GM18873 (cell line): ENCODE data around the gene KLK12.

ENCODE experiments used
- ATAC-seq: cut with Tn5 transposase; IDR thresholded peaks from one replicate; pipeline ENCODE4 v1.9.1; 2021; ENCODE audit warnings: mild to moderate bottlenecking, moderate library complexity, moderate number of reproducible peaks; ENCODE audit not compliant: unreplicated experiment, low FRiP score

The KLK12 gene, protein sequence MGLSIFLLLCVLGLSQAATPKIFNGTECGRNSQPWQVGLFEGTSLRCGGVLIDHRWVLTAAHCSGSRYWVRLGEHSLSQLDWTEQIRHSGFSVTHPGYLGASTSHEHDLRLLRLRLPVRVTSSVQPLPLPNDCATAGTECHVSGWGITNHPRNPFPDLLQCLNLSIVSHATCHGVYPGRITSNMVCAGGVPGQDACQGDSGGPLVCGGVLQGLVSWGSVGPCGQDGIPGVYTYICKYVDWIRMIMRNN

DNA sequence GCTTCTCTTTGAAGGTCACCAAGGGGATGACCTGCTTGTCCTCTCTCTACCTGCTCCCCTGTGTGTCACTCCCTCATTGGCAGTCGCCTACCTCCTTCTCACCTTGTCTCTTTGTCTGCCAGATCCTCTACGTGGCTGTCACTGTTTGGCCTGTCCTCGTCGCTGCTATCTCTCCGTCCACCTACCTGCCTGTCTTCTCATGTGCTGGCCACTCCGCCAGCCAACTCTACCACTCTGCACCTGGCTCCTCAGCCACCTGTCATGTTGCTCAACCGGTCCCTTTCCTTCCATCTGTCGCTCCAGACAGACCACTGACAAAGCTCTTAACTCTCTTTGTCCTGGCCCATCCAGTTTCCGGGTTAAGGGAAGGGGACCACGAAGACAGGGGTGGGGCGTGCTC is at the start of gene KLK12:
Gene KLK12 (minus strand): TSS at position 299 of the 400 bp plus-strand sequence. CDS start 381 bp downstream, outside the sequence.
- no peak for ATAC-seq

DNA sequence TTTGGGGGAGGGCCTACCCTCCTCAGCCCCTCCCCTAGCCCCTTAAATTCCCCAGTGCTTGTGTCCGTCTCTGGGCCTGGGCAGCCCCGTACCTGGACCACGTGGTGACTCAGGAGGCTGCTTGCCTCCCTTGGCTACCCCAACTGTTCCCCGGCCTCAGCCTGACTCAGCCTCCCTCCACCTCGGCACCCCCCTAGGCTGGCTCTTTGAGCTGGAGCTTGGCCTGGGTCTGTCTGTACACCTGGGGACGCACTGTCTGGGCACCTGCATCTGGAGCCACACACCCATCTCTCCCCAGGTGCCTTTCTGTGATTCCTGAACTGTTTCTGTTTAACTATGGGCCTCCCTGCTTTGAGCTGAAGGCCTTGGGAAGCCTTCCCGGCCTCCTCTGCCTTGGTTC is 49.7 kb upstream of the KLK12 start:
- no peak for ATAC-seq

DNA sequence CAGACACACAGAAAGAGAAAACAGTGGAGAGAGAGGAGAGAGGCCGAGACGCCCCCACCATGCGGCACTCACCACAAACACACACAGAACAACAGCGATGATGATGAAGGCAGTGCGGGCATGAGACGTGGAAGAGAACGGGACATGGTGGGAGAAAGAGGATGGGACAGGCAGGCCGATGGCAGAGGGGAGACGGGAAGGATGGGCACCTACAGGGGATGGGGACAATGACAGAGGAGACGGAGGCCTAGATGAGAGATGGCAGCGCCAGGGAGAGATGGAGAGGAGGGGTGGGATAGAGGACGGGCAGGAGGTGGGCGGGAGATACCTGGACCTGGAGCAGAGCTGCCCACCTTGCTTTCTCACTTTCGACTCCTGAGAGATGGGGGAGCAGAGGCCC is 49.0 kb upstream of the KLK12 start:
- ATAC-seq = no peak

DNA sequence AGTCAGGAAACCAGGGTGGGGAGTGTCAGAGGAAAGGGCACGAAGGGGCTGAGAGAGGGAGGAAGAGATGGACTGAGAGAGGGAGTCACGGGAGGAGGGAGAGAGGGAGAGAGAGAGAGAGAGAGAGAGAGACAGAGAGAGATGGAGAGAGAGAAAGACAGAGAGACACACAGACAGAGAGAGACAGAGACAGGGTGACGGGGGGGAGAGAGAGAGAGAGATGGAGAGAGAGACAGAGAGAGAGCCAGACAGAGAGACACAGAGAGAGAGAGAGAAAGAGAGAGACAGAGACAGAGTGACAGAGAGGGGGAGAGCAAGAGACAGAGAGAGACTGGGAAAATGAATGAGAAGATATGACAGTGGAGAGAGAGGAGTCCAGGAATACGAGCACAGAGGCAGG is 48.4 kb upstream of the KLK12 start:
- no peak for ATAC-seq

DNA sequence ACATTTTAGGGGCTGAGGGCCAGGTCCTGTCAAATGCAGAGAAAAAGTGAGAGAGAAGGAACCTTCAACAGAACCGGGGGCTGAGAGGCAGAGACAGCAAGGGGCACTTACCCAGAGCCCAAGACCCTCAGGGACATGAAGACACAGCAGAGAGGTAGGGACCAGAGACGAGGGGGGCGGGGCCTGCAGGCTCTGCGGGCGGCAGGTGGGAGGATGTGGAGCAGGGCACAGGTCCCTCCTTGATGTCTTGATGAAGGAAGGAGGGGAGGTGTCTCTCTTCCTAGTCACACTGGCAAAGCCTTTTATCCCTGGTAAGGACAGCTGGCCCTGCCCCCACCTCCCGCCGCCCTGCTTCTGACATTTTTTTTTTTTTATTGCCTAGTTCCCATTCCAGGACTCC is 47.8 kb upstream of the KLK12 start, which contains the start of gene KLK14:
Gene KLK14 (minus strand): TSS at position 277 of the 400 bp plus-strand sequence. CDS start 273 bp downstream, at position 4.
- no peak for ATAC-seq

DNA sequence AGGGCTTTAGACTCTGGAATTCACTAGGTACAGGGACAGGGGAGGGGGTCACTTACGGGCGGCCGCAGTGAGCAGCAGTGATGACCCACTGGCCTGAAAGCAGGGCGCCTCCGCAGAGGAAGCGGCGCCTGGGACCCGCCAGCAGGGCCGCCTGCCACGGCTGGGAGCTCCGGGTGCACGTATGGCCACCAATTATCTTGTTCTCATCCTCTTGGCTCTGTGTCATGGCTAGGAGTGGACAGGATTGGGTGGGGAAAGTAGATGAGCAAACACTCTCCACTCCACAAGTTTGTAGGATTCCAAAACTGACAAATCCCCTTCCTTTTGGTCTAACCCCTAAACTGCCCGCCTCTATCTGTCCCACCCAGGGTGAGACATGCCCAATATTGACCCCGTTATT is 46.7 kb upstream of the KLK12 start:
- no peak for ATAC-seq

DNA sequence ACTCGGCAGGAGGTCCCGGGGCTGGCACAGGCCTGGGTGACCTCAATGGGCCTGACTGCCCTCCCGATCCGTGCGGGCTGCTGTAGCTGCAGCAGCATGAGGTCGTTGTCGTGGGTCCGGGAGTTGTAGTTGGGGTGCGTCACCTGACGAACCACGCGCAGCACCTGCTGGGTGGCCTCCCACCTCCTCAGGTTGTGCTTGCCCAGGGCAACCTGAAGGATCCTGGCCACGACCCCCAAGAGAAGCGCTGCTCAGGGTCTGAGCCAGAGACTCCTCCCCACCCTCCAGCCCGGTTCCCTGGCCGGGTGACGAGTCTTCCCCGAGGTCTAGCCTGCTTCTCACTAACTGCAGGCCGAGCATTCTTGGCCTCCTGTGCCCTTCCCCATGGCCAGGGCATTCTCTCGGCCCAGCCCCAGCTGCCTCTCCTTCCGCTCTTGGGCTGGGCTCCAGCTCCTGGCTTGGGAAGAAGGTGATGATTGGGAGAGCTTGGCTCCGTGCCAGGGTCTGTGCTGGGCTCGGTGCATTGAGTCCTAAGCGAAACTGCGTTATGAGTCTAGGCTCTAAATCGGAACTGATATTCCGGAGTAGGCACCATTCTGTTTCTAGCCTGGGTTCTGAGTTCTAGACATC is 44.8 kb upstream of the KLK12 start:
- no peak for ATAC-seq

DNA sequence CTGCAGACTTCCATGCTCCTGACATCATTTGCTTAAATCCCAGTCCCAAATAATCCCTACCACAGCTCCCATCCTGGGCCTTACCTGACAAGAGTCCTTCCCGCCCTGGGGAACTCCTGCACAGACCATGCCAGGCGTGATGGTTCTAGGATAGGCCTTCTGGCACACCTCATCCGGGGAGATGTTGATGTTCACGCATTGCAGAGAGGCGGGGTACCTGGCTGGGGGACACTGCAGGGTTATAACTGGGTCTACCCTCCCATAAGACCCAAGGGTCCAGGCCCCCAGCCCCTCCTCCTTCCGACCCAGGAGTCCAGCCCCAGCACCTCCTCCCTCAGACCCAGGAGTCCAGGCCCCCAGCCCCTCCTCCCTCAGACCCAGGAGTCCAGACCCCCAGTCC is 43.9 kb upstream of the KLK12 start:
- no peak for ATAC-seq

DNA sequence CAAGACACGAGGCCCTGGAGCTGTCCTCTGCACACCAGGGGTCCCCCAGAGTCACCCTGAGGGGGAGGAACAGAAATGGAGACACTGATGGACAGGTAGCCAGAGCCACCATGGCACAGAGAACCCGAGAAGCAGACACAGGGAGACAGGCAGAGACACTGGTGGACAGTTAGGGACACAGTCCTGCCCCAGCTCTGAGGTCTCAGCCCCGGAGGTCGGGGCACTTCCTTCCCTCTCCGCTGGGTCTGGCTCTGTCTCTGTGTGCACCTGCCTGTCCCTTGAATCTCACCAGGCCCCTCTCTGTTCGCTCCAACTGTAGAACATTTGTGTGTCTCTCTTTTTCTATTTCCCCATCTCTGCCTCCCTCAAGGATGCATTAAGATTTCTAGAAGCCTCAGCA is 43.3 kb upstream of the KLK12 start:
- no peak for ATAC-seq

DNA sequence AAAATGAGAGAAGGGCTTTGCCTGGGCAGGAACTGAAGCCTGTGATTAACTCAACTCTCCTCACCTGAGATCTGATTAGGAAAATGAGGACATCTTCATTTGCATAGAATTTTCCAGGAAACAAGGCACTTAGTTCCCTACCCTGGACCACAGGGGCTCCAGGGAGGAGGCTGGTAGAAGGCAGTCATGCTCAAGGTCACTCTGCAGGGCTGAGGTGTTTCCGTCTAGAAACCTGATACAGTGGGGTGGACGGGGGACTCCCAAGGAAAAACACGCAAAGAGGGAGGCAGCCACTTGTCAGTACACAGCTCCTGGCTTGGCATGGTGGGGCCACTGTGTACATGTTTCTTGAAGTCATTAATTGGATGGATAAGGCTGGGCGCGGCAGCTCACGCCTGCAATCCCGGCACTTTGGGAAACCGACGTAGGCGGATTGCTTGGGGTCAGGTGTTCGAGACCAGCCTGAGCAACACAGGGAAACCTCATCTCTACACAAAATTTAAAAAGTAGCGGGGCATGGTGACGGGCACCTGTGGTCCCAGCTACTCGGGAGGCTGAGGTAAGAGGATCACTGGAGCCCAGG is 41.9 kb upstream of the KLK12 start:
- no peak for ATAC-seq

DNA sequence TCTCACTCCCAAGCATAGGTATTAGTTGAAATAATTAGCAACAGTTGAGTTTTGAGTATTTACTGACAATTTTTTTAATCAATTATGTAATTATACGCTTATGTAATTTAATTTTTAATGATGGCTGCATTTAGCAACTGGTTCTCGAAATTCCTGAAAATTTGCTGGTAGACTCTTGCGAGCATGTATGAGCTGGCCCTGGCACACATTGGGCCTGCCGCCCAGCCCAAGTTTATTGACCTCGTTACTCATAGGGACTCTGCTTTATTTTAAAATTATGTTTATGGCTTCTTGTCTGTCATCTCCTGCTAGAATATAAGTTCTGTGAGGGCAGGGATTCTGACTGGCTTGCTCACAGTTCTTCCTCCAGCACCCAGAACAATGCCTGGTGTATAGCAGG is 41.2 kb upstream of the KLK12 start:
- no peak for ATAC-seq

DNA sequence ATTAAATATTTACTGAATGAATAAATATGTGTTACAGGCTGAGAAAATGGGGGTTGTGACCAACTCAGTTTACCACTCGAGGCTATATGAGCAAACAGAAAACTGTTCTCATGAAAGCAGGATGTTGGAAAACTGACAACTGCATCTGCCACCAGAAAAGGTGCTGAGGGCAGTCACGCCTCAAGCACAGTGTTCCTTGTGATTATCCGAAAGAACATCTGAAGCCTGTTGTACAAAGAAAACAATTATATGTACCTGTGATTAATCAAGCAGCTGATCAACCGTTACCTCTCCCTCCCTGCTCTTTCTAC is 36.2 kb upstream of the KLK12 start:
- ATAC-seq = no peak

DNA sequence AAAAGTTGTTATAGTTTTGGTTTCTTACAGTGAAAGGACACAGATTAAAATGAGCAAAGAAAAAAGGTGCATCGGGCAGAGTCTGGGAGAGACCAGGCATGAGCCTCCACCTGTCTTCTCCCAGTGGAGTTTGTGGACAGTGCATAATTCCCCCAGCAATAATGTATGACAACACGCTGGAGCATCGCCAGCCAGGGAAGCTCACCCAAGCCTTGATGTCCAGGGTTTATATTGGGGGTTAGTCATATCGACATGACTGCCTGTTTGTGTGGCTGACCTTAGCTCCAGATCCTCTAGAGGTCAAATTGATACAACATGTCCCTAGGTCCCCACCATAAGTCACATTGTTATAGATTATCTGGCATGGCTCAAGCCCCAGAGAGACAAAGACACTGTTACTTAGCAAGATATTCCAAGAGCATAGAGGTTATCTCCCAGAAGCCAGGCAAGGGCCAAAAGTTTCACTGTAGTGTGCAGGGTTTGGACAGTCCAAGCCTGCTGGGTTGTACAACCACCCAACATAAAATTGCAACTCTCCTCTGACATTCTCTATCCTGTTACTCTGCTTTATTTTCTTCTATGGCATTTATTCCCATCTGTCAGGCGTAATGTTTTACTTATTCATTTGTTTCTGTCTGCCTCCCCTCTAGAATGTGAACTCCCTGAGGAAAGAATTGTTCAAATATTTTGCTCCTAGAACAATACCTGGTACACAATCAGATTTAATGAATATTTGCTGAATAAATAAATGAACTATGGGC is 35.7 kb upstream of the KLK12 start:
- ATAC-seq = no peak

DNA sequence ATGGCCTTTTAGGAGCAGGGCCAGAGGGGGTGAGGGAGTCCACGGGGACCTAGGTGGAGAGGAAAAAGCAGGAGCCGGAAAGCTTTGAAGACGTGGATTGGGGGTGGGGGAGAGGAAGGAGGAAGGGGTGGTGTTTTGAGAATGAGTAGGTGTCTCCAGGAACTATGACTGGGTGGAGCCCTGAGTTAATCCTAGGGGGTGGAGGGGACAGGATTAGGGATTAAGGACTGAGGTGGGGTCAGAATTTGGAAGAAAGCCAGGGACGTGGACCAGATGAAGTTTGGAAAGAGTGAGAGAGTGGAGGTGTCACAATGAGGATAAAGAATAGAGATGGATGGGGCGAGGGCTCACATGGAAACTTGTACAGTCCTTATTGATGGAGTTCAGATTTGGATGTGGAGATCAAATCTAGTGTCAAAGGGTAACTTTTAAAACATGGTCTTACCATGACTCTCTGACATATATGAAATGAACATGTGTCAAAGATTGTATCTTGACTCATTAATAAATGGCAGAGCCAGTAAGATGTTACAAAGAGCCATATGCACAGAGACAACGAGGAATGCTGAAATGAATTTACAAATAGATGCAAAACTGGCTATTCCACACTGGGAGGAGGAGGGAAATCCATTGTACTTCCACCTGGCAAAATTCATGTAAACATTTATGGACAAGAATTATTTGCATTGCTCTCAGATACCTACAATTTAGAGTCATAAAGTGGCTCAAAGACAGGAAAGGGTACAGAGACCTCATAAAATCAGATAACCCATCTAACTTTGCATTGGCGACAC is 31.8 kb upstream of the KLK12 start:
- no peak for ATAC-seq

DNA sequence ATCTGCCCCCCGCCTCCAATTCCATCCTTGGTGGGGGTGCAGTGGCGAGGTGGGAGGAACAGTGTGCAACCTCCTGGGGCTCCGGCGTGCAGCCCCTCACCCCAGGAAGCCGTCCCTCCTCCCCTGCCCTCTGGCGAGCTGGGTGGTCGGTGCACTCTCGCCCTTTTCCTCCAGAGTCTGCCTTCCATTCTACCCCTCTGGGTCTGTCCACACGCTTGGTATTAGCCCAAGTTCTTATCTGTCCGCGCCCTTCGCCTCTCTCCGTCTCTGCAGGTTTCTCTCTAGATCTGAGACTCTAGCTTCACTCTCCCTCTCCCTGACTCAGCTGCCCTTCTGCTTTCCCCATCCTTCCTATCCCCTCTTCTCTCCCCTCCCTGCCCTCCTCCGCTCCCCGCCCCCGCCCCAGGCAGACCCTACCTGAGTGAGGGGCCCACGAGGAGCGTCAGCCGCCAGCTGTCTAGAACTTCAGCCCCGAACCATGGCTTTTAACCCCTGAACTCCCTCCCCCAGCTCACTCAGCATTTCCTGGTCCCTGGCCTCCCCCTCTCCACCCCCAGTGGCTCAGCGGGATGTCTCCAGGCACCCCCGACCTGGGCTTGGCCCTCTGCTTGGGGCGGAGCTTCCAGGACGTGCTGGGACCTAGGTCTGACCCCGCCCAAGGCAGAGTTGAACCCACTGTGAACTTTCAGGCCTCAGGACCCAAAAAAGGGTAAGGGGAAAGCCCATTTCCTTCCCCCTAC is 30.6 kb upstream of the KLK12 start:
- ATAC-seq = no peak

DNA sequence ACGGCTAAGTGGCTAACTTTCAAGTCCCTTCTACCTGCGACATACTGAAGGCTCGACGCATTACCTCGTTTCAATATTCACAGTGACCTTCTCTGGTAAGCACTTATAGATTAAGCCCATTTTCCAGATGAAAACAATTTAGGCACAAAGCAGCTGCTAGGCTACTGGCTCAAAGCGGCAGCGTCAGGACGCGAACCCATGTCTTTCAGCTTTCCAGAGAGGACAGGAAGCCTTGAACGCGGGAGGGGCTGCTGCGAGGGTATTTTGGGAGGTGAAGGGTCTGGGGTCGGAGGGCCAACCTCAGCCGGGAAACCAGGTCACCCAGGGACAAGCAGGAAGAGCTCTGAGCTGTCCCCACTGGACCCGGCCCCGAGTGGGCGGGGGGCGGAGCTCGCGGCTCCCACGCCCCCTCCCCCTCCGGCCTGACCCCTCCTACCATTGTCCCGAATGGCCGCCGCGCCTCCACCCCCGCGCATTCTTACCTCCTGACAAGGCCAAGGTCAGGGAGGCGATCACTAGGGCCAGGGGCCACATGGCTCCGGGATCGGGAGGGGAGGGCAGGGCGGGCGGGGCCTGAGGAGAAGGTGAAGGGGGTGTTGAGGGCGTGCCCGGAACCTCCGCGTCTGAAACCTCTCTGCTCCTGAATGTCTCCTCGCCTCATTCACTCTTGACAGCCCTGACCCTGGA is 29.9 kb upstream of the KLK12 start, which contains the start of gene KLK13:
Gene KLK13 (minus strand): TSS at position 559 of the 687 bp plus-strand sequence. CDS start 25 bp downstream, at position 534.
- ATAC-seq = no peak

DNA sequence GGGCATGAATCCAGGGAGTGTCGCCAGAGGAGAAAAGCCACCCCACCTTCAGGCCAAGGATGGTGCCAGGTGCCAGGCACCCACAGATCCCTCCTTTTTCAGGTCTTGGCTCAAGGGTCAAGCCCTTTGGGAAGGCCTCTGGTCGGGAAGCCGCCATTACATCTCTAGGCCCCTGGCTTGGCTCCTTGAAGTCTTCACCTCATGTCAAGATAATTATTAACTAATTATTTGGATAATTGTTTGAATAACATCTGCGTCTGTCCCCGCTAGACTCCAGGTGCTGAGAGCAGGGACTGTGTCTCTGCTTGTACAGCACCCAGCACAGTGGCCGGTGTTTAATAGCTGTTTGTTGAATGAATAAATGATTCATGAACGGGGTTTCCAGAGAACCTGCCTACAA is 28.9 kb upstream of the KLK12 start:
- ATAC-seq = no peak

DNA sequence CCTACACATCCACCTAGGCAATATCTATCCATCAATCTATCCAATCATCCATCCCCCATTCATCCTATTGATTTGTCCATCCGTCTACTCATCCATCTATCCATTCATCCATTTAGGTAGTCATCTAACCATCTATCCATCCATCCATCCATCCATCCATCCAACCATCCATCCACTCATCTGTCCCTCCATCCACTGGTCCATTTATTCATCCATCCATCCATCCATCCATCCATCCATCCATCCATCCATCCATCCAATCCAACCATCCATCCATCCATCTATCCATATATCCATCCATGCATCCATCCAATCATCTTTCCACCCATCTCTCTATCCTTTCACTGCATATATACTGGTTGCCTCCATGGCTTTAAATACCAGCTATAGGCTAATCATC is 26.2 kb upstream of the KLK12 start:
- no peak for ATAC-seq

DNA sequence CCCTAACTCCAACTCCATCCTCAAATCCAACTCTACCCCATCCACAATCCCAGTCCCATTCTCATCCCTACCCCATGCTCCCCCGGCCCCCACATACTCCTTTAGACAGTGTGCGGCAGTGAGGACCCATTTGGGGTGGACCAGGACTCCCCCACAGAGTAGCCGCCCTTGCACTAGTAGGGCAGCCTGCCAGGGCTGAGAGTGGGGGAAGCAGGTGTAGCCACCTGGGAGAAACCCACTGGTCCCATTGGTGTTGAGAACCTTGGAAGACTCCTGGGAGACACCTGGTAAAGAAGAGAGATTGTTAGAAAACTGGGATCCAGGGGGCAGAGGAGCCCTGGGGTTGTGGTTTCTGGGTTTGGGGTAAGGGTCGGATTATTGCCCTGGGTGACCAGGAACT is 25.5 kb upstream of the KLK12 start:
- ATAC-seq = no peak
